K562 (cell line): ENCODE results near the gene UQCC2. TPM values are rescaled to one million over a fixed set of nuclear protein-coding genes. Genes with fewer than 3 reads are reported as not detected.

ENCODE experiments used
- ATF6 ChIP-seq: sonication (generic); formaldehyde crosslinking; IDR thresholded peaks from 2 replicates; pipeline ENCODE4 v1.4.0; 2020; ENCODE audit warnings: mild to moderate bottlenecking, missing genetic modification reagents
- CAMTA2 ChIP-seq: fragments of 250-450 bp; sonication (Bioruptor Pico); conservative IDR thresholded peaks from 2 replicates; pipeline ENCODE4 v1.5.1; 2022
- EZH2 ChIP-seq: IDR thresholded peaks from 2 replicates; pipeline ENCODE4 v1.6.1; 2012; ENCODE audit warnings: low read depth, mild to moderate bottlenecking, inconsistent platforms, low read length, borderline replicate concordance
- HOXB6 ChIP-seq: fragments of 250-450 bp; sonication (Bioruptor Pico); IDR thresholded peaks from 2 replicates; pipeline ENCODE4 v1.5.1; 2022; ENCODE audit warnings: mild to moderate bottlenecking, borderline replicate concordance
- IRF9 ChIP-seq: fragments of 450-650 bp; IDR thresholded peaks from 2 replicates; pipeline ENCODE4 v1.6.1; 2016; ENCODE audit warnings: missing biosample characterization, missing genetic modification characterization
- KLF13 ChIP-seq: fragments of 450-650 bp; IDR thresholded peaks from 2 replicates; pipeline ENCODE4 v1.6.1; 2016; ENCODE audit warnings: missing genetic modification characterization, low read depth, mild to moderate bottlenecking, missing compliant biosample characterization, moderate library complexity, borderline replicate concordance
- MED1 ChIP-seq: sonication (generic); formaldehyde crosslinking; IDR thresholded peaks from 2 replicates; pipeline ENCODE4 v1.8.1; 2023; ENCODE audit warnings: missing genetic modification reagents, borderline replicate concordance
- NFIC ChIP-seq: fragments of 450-650 bp; IDR thresholded peaks from 2 replicates; pipeline ENCODE4 v1.6.1; 2017; ENCODE audit warnings: mild to moderate bottlenecking, inconsistent platforms
- NKRF ChIP-seq: fragments of 450-650 bp; IDR thresholded peaks from 2 replicates; pipeline ENCODE4 v1.6.1; 2016; ENCODE audit warnings: borderline replicate concordance
- PRMT5 ChIP-seq: sonication (generic); formaldehyde crosslinking; IDR thresholded peaks from 2 replicates; pipeline ENCODE4 v1.5.0; 2020; ENCODE audit warnings: missing genetic modification reagents
- PTRF ChIP-seq: fragments of 450-650 bp; IDR thresholded peaks from 2 replicates; pipeline ENCODE4 v1.6.1; 2016; ENCODE audit warnings: mild to moderate bottlenecking, missing genetic modification characterization, missing compliant biosample characterization
- RREB1 ChIP-seq: fragments of 250-450 bp; sonication (Bioruptor Pico); IDR thresholded peaks from 2 replicates; pipeline ENCODE4 v1.4.0; 2020
- SNIP1 ChIP-seq: fragments of 450-650 bp; IDR thresholded peaks from 2 replicates; pipeline ENCODE4 v1.7.1; 2017; ENCODE audit warnings: low read depth, mild to moderate bottlenecking
- ZBTB17 ChIP-seq: fragments of 450-650 bp; formaldehyde crosslinking; IDR thresholded peaks from 2 replicates; pipeline ENCODE4 v1.4.0; 2020; ENCODE audit warnings: mild to moderate bottlenecking
- ZNF586 ChIP-seq: fragments of 450-650 bp; formaldehyde crosslinking; conservative IDR thresholded peaks from 2 replicates; pipeline ENCODE4 v1.4.0; 2020; ENCODE audit warnings: mild to moderate bottlenecking, moderate library complexity
- ZNF696 ChIP-seq: fragments of 250-450 bp; sonication (Bioruptor Pico); conservative IDR thresholded peaks from 2 replicates; pipeline ENCODE4 v1.4.0; 2020; ENCODE audit warnings: mild to moderate bottlenecking, moderate library complexity
- polyA plus RNA-seq, 8 experiments: library from polyadenylated mRNA; depleted of rRNA in 4 of 8; stranded (reverse) in 5 of 8; unstranded in 3 of 8; fragments of >200 nt; fragmentation: Nextera tagmentation in 2 of 8; fragmentation: Illumina TruSeq in 1 of 8; extraction: Ambion mirVana in 2 of 8; extraction: Trizol in 1 of 8; gene quantifications; 2 replicates each; pipeline versions ENCODE4 v1.2.1 to v1.2.3, GENCODE V29; 2011 to 2014; ENCODE audit warnings: inconsistent platforms in 1 of 8, missing spikeins in 1 of 8
- total RNA-seq, 7 experiments: library from RNA; depleted of rRNA in 6 of 7; stranded (reverse); fragments of >200 nt in 6 of 7; fragmentation: Illumina TruSeq in 2 of 7; extraction: Trizol in 2 of 7; gene quantifications; 2 replicates each; pipeline versions ENCODE4 v1.2.1 to v1.2.3, GENCODE V29; 2011 to 2021; ENCODE audit warnings: low replicate concordance in 1 of 7

The UQCC2 gene
- total and polyA plus RNA-seq, 9 of the 15 experiments (the other 6 are each of a cell fraction or from before 2014, with no cell fraction given): 58.5 to 927 (median 158) TPM

DNA sequence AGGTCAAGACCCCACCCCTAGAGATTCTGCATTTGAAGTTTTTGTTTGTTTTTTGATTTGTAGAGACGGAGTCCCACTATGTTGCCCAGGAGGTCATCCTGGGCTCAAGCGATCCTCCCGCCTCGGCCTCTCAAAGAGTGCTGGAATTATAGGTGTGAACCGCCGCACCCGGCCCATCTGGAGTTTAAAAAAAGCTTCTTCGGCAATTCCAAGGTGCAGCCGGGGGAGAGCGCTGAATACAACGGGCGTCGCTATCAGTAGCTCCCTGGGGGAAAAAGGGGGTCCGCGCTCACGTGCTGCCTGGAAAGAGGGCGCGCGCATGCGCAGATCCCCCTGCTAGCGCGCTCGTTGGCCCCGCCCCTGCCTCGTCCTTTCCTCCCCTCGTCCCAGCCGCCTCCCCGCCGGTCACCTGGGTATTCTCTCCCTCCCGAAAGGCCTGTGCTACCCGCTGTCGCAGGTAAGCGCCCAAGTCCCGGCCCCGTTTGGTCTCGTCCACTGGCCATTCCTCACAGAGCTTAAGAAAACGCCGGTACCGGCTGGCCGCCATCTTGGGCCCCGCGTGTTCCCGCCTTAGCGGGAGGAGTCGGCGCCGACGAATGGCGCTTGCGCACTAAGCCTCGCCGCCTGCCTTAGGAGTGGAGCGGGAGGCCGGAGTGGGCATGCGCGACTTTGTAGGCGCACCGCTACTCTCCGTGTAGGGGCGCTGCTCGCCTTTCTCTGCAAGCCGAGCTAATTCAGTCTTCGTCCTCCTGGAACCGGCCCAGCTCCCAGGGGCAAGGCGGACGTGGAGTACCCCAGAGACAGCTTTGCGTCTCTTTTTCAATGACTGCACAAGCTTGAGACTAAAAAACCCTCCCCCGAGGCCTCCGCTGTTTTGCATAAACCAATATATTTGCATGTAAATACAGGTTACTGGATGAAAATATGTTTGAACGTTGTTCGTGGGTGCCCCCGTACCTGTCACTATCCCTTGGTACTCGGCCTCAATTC, at the start of gene UQCC2 (continued):
- TF ChIP-seq RREB1 (CRISPR knock-in tag) (no peak), IRF9 (tag) (no peak), CAMTA2 (0 out of 2 replicates have a peak, but pooled peaks have one; percentile 54), ZNF696 (CRISPR knock-in tag) (no peak), PTRF (tag) (no peak; the same call in 1 of the 2 replicates), ATF6 (CRISPR knock-in tag) (peak; percentile 95; the same call in 1 of the 2 replicates), HOXB6 (no peak), NKRF (peak; percentile 75; the same call in 1 of the 2 replicates), PRMT5 (CRISPR knock-in tag) (no peak), ZNF586 (CRISPR knock-in tag) (no peak), MED1 (no peak), ZBTB17 (CRISPR knock-in tag) (peak; percentile 69), EZH2 (no peak), KLF13 (tag) (peak; percentile 79), NFIC (peak; percentile 91), SNIP1 (no peak)
